Pancreas (tissue), 10 donors: ENCODE data around the gene SREBF2. TPM values are rescaled to one million over a fixed set of nuclear protein-coding genes. Genes with fewer than 3 reads are reported as not detected.

ENCODE experiments used
- ATAC-seq, 4 donors: fragments of 200-7000 bp; cut with Tn5 transposase; one replicate each; pipeline versions ENCODE4 v1.8.0 to v1.9.1; 2020; ENCODE audit warnings: mild to moderate bottlenecking in 4 of 4, moderate library complexity in 4 of 4
- DNase-seq, 6 donors: peaks; one replicate each; pipeline ENCODE4 v3.0.0-alpha.2; 2020
- FAIRE-seq: peaks from 2 replicates; lab custom pipeline; 2012; peaks lifted over from hg19 to GRCh38; lab: Jason Lieb, UNC
- H3K27ac ChIP-seq, 4 donors: fragments of 200-600 bp; sonication (generic); 1 replicate in 3 of 4; 2 replicates in 1 of 4; pipeline versions ENCODE4 v1.5.0 to v1.8.0; 2020
- H3K27me3 ChIP-seq, 4 donors: fragments of 200-600 bp; one replicate each; pipeline ENCODE4 v1.8.0; 2021
- H3K36me3 ChIP-seq, 3 donors: fragments of 200-600 bp; sonication (generic) in 1 of 3; one replicate each; pipeline versions ENCODE4 v1.5.0 to v1.8.0; 2020 to 2021
- H3K4me1 ChIP-seq, 3 donors: fragments of 200-600 bp; one replicate each; pipeline ENCODE4 v1.8.0; 2021
- H3K4me3 ChIP-seq, 4 donors: fragments of 200-600 bp; sonication (generic) in 2 of 4; one replicate each; pipeline versions ENCODE4 v1.5.0 to v1.8.0; 2020 to 2021
- H3K9me3 ChIP-seq, 4 donors: fragments of 200-600 bp; one replicate each; pipeline ENCODE4 v1.8.0; 2021
- CTCF ChIP-seq, 4 donors: fragments of 200-600 bp; sonication (generic) in 3 of 4; IDR thresholded peaks; one replicate each; pipeline versions ENCODE4 v1.5.0 to v1.8.0; 2021; ENCODE audit warnings: antibody characterized with exemption in 4 of 4
- WGBS, 2 donors: extraction: QIAGEN DNeasy Blood & Tissue Kit; methylation state at CpG; one replicate each; pipeline ENCODE4 v1.1.7; 2013; 5-methylcytosine and 5-hydroxymethylcytosine counted together
- intact Hi-C, 3 donors: fragments of 100-400 bp; cut with DNase I; formaldehyde crosslinking; loops; one replicate each; pipeline versions ENCODE4 v1.11.1 to v1.14.2; 2022
- polyA plus RNA-seq, 2 donors: library from polyadenylated mRNA; stranded (reverse); fragments of 200-250 nt; gene quantifications; one replicate each; pipeline ENCODE4 v1.2.3, GENCODE V29; 2013
- total RNA-seq, 6 donors: library from RNA; stranded (reverse); fragmentation: NEBNext Ultra II Directional in 4 of 6; extraction: Animal tissue kit (Norgen Biotek cat#: 25700) in 4 of 6; gene quantifications; one replicate each; pipeline versions ENCODE4 v1.2.1 to v1.2.4, GENCODE V29; 2021 to 2023
- donor health status: healthy with polysubstance abuse.
- donor health status: DM: no; HTN: no; CAD: no; lungs with moderate emphysema.
- donor health status: DM: no; HTN: no; CAD: no.
- donor health status: control.
- donor health status: control.
- donor health status: Bipolar disorder and iron deficiency.
- donor health status: DM: yes; HTN: yes; CAD: no.
- donor health status: DM: no; HTN: no; CAD: no.
- donor health status: DM: no; HTN: no; CAD: no.
- donor health status: DM: yes; HTN: yes; CAD: no.

Gene SREBF2
- total and polyA plus RNA-seq, 8 donors = 28.2 to 44.8 (median 34.6) TPM

GRCh38 chr22:41848468-41848867, 15.6 kb downstream of the SREBF2 start:
- ATAC-seq = peak in 3 of 4 donors; percentile 7 to 56 (median 48)
- 76 to 87% methylated on average over 5 of the region's 5 CpGs for WGBS, 2 donors
- Histone ChIP-seq H3K9me3 (no peaks in the 10 kb centered on the region), H3K27me3 (no peaks in the 10 kb centered on the region), H3K4me1 (peaks cover 17 to 30% (median 21%) of the 10 kb centered on the region in 3 donors), H3K4me3 (no peak overlapping the region), H3K36me3 (no peaks in the 10 kb centered on the region), H3K27ac (no peak overlapping the region)
- no peak for FAIRE-seq
- no peak for DNase-seq
- TF ChIP-seq CTCF (IDR thresholded peaks at IDR 0.05) = no peak
- intact Hi-C loops = no loop called here

GRCh38 chr22:41856469-41856868, 23.6 kb downstream of the SREBF2 start:
- no peak for DNase-seq
- Histone ChIP-seq H3K4me1 (peaks cover 0 to 5% (median 0%) of the 10 kb centered on the region in 3 donors), H3K36me3 (no peaks in the 10 kb centered on the region), H3K27me3 (no peaks in the 10 kb centered on the region), H3K9me3 (no peaks in the 10 kb centered on the region), H3K4me3 (no peak overlapping the region), H3K27ac (no peak overlapping the region)
- WGBS, 2 donors = 69 to 78% methylated on average over 2 of the region's 2 CpGs
- no peak for FAIRE-seq
- intact Hi-C loops = no loop called here
- ATAC-seq = no peak
- TF ChIP-seq CTCF (IDR thresholded peaks at IDR 0.05) = no peak

DNA sequence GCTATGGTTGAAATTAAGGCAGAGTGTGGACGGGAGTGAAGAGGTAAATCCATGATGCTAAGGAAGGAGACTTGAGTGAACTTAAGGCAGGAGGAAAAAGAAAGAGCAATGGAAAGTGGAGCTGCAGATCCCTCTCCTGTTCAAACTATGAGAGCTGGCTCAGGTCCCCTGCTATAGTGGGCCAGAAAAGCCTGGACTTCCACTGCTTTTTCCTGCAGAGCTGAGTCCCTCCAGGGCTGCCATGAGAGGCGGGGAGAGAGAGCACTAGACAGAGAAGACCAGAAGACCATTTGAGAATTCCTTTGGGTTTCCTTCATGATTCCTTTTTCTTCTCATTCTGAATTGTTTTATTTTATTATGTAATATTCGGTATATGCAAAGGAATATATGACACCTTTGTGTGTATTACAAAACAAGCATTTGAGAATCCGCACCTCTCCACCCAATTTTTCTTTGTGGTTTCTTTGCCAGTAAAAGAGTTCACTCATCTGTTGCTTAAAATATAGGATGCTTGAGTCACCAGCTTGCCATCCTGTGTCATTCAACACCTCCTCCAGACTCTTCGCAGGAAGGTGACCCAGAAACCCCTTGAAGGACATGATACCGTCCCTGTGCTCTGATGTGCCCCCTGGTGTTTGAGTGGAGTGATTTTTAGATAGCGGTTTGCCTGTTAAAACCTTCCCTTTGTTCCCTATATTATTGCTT, 24.4 kb downstream of the SREBF2 start:
- intact Hi-C loops = no loop called here
- FAIRE-seq (no peak), DNase-seq (no peak), ATAC-seq (peak; percentile 19 to 66 (median 56))
- 64 to 69% methylated on average over 7 of the region's 7 CpGs for WGBS, 2 donors
- no peak overlapping the region for H3K4me3 ChIP-seq
- peaks cover 0 to 5% (median 0%) of the 10 kb centered on the region in 3 donors for H3K4me1 ChIP-seq
- H3K9me3 ChIP-seq = no peaks in the 10 kb centered on the region
- no peak overlapping the region for H3K27ac ChIP-seq
- H3K36me3 ChIP-seq = no peaks in the 10 kb centered on the region
- H3K27me3 ChIP-seq = no peaks in the 10 kb centered on the region
- TF ChIP-seq CTCF (IDR thresholded peaks at IDR 0.05) = peak in 3 of 4 donors; percentile 12 to 39 (median 23)

DNA sequence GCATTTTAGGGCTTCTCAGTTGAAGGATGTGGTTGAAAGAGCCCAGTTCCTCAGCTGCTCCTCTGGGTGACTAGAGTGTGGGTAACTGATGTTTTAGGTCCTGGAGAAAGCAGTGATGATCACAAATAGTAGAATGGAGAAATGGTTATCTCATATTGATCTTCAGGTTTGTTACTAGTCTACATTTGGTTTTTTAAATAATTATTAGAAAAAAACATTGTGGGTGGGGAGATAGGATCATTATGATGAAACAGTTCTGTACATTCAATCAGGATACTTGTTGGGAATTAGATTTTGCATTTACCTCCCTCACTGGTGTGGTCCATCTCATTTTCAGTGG, 24.9 kb downstream of the SREBF2 start:
- TF ChIP-seq CTCF (IDR thresholded peaks at IDR 0.05) = no peak
- FAIRE-seq = no peak

DNA sequence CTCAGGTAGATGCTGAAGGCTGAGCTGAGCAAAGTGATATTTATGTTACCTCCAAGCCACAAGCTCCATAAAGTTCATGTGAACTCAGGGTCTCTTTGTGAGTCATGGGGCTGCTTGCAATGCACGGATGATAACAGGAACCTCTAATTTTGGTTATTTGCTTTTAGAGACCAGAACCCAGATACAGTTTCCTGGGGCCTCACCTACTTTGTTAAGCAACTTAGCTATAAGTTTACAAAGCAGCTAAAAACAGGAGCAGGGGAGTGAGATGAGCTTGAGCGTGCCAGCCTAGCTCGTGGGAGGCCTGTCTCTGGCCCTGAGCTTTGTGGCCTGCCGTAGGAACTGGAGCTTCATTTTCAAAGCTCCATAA, 29.2 kb downstream of the SREBF2 start:
- no peak for TF ChIP-seq CTCF (IDR thresholded peaks at IDR 0.05)
- Histone ChIP-seq H3K27ac (no peak overlapping the region), H3K4me3 (no peak overlapping the region), H3K4me1 (peaks cover 0 to 5% (median 0%) of the 10 kb centered on the region in 3 donors), H3K36me3 (peaks cover 0 to 3% (median 0%) of the 10 kb centered on the region in 3 donors), H3K27me3 (no peaks in the 10 kb centered on the region), H3K9me3 (no peaks in the 10 kb centered on the region)
- intact Hi-C loops = no loop called here
- FAIRE-seq (no peak), ATAC-seq (no peak), DNase-seq (no peak)
- WGBS, 2 donors = 70 to 74% methylated on average over 4 of the region's 4 CpGs

More for the DNA sequence above, 24.9 kb downstream of the SREBF2 start:
- Histone ChIP-seq H3K4me3 (no peak overlapping the region), H3K27ac (no peak overlapping the region), H3K9me3 (no peaks in the 10 kb centered on the region), H3K4me1 (peaks cover 0 to 5% (median 0%) of the 10 kb centered on the region in 3 donors), H3K27me3 (no peaks in the 10 kb centered on the region), H3K36me3 (no peaks in the 10 kb centered on the region)
- ATAC-seq = no peak
- intact Hi-C loops = no loop called here
- DNase-seq = no peak
